ENCODE measurements around the gene RBFOX1.

The RBFOX1 gene

DNA sequence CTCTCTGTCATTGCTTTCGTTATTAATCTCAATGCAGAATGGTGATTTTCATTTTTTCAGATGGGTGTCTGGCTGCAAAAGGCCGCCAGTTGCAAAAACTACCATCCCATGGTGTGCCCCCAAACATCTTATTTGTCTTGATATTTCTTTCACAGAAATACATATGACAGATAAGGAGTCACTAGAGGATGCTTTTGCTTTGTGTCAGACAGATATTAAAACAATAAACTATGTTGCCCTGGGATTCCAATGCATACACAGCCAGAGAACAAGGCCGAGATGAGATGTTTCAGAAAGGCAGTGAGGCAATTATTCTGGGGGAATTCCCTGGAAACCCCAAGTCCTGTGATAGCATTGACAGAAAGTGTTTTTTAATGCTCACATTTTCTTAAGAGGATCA, 307.7 kb downstream of the RBFOX1 start:
- FAIRE-seq (no peak), DNase-seq (ENCODE audit: insufficient read length, low spot score) (no peak)

DNA sequence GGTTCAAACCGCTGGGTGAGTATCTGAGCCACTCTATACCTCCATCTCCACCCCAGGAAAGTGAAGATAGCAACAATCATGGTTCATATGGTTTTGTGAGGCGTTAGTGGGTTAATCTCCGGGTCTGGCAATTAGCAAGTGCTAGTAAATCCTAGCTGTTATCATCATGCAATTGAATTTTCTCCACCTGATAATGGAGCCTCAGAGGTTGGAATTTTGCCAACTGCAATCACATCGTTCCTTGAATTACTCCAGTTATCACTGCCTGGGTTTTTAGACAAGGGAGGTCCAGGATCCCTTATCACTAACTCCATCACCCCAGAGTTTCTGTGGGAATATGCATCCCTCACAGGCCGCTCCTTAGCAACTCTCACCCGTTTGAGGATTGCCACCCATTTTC, 311.5 kb downstream of the RBFOX1 start:
- FAIRE-seq = no peak
- DNase-seq (ENCODE audit: insufficient read length, low spot score) = no peak

DNA sequence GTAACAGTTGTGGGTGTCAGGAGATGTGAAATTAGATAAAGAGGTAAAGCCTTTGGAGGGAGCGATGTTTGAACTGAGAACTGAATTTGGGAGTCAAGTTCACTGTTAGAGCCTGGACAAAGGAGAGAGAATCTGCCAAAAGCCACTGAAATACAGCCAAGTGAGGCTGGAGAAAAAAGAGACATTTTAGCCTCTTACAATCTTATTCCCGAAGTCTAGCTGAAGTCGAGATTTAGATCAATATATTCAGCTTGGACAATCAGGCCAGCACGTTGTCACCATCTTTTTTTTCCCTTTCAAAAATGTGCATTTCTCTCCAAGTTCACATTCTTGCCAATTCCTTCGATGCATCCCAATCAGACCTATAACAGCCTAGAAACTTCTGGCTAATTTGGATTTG, 312.2 kb downstream of the RBFOX1 start:
- no peak for DNase-seq (ENCODE audit: insufficient read length, low spot score)
- FAIRE-seq = no peak

DNA sequence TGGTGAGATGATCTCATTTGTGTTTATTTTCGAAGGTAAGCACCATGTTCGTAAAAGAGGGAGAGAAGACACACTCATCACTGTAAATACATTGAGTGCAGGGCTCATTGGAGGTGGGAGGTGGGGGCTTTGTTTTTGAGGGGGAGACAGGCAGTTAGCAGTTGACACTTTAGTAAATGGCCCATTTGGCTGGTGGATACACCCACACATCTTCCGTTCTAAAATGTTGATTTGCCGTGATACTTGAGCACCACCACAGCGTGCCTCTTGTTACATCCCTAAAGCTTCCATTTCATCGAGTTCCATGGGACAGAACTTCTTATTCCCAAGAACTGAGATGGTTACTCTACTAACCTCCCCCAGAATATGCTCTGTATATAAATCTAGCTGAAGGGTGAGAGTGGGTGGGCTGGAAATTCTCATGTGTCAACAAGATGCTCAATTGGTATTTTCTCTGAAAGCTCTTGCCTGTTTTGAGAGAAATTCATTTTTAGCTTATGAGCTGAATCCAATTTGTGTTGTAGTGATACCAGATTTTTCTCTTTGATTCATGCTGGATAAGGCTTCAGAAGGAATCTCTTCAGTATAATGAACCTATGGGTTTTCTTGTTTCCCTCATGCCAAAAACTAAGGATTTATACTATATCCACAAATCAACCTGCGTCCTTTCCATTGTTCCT, 314.3 kb downstream of the RBFOX1 start:
- no peak for FAIRE-seq

DNA sequence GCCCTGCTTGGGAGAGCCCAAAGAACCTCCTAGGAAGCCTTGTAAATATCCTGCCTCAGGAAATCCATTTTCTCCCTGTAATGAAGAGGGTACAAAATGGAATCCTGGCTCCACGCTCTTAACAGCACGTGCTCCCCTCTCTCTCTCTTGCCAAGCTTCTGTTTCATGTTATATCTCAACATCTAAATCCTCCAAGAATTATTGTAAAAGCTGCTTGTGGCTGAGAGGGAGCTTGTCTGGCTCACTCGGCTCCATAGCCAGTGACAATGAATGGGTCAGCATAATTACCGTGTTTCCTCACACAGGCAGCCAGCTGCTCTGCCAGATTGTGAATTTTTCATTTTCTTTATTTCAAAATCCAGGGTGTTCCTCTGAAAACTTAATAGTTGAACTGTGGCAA, 317.8 kb downstream of the RBFOX1 start:
- DNase-seq (ENCODE audit: insufficient read length, low spot score) = no peak
- FAIRE-seq = no peak

More for the DNA sequence above, 314.3 kb downstream of the RBFOX1 start:
- DNase-seq (ENCODE audit: insufficient read length, low spot score) = no peak

DNA sequence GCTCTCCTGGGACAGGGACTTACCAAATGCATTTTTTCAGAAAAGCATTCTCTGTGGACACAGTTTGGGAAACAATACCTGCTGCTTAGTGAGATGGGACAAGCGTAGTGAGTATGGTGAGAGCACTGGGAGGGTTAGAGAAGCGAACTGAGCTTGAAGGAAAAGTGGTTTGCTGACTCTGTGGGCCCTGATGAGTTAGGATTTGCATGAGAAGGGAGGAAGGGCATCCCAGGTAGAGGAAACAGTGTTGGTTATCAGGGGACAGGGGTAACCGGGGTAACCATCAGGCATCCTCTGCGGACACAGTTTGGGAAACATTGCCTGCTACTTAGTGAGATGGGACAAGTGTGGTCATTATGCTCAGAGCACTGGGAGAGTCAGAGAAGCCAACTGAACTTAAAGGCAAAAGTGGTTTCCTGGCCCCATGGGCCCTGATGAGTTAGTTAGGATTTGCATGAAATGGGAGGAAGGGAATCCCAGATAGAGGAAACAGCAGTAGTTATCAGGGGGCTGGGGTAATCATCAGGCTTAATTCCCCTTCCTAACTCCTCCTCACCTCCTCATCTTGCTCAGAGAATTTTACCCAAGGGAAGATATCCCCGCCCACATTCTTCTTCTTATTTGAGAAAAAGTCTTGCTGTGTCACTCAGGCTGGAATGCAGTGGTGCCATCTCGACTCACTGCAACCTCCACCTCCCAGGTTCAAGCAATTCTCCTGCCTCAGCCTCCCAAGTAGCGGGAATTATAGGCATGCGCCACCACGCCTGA, 319.3 kb downstream of the RBFOX1 start:
- no peak for FAIRE-seq
- no peak for DNase-seq (ENCODE audit: insufficient read length, low spot score)

DNA sequence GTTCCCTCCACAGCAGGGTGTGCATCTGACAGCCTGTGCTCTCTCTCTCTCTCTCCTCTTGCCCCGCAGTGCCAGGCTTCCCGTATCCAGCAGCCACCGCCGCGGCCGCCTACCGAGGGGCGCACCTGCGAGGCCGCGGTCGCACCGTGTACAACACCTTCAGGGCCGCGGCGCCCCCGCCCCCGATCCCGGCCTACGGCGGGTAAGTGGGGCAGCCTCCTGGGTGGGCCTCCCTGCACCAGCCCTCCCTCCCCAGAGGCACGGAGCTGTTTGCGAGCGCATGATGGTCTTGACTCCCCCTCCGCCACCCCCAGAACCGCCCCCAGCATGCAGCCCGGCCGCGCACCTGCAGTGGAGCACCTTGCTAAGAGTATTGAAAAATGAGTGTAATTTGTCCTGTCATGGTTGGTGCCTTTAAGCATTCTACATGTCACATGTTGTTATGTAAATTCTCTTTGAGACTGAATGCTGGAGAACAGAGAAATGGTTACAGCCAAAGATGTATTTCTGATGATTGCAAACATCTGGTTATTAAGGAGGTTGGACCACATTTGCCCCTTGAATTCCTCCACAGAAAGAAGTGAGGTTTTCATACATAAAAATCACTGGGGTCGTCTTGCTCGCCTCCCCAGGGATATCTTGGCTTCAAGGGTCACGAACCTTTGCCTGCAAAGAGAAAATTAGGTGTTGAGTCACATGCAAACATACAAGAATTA, 321.3 kb downstream of the RBFOX1 start:
- FAIRE-seq = no peak
- DNase-seq (ENCODE audit: insufficient read length, low spot score) = no peak

DNA sequence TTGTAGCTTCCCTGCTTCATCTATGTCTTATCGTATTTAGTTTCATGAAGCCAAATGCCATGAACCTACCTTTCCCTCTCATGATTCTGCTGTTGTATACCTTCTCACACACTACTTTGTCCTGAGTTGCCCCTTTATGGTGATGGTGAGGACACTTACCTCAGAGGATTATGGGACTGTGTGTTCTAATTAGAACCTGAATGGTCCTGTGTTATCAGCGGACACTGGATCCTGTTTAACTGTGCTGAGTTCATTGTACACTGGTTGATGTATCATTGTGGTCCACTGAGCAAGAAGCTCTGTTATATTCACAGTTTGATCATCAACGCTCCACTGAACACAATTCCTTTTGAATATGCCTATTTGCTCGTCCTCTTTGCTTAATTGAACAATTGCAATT, 343.0 kb downstream of the RBFOX1 start:
- no peak for DNase-seq (ENCODE audit: insufficient read length, low spot score)
- no peak for FAIRE-seq

DNA sequence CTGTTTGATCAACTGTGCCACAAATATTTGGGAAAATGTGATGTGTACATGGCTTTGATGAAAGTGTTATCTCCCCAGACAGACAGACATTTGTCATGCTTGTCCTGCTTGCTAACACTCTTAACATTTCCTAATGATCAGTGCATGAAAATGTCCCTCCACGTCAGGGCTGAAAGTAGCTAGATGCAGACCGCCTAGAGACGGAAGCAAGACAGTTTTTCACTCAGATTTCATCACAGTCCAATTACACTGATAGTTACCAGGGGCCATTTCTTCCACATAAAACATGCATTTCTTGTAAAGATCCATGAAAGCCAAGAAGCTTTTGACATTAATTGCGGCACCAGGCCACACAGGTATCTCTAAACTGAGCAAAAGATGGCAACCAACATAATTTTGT, 347.7 kb downstream of the RBFOX1 start:
- DNase-seq (ENCODE audit: insufficient read length, low spot score) (no peak), FAIRE-seq (no peak)

DNA sequence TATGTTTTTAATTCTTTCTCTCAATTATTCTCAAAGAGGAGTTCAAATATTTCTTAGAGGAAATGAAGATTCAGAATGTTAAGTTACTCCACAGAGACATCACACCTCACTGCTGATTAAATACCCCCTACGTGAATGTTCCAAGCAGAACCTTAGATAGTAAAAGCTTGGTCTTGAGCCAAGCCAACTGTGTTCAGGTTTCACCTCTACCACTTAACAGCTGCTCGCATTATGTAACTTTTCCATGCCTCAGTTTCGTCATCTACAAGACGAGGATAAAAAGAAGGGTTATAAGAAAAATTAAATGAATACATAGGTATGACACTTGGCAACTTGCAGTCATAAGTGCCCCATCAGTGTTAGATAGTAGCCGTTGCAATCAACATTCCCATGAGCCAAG, 356.2 kb downstream of the RBFOX1 start:
- DNase-seq (ENCODE audit: insufficient read length, low spot score) = no peak
- FAIRE-seq = no peak

DNA sequence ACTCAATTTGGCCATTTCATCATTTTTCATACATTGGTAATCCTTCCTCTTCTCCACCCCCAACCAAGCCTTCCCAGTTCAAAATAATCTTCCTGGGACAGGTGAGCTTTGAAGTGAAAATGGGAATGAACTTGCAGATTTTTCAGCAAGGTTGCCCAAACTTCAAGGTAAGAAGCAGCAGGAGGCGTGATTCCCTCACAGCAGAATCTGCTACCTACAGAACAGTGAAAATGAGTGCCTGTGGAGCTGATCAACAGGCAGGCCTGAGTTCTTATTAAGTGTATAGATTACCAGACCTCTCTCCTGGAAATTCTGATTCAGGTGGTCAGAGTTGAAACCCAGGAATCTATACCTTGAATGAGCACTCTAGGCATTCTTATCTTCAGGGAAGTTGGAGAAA, 356.6 kb downstream of the RBFOX1 start:
- FAIRE-seq = no peak
- DNase-seq (ENCODE audit: insufficient read length, low spot score) = no peak

DNA sequence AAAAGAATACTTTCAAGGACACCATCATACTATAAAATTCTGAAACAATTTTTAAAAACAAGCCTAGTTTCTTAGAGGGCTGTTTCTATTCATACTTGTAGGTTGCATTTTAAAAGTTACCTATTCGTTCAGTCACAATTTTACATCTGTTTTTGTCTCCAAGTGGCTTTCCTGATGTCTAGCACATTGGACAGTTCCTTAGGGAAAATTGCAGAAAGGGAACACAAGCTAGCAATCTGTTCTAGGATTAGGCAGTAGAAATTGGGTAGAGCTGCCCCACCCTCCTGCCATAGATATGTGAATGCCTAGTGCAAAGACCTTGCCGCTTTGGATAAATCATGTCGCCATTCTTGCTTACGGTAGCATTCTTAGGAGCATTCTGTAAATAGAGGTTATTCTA, 358.9 kb downstream of the RBFOX1 start:
- FAIRE-seq = no peak
- no peak for DNase-seq (ENCODE audit: insufficient read length, low spot score)

DNA sequence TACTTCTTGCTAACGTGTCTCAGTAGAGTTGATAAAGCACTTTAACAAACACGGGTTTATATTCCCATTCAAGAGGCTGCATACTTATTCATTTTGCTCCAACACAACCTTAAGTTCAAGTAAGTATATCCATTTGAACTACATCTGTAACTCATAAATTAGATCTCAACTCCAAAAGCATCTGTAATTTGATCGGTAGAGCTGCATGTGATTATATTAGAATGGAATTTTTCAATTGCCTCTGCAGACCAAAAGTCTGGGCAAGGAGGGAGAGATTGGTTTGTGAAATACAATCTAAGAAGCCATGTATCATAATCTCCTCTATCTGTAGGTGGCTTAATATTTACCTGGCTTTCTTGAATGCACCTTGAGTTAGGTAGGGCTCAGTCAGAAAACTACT, 371.0 kb downstream of the RBFOX1 start:
- FAIRE-seq = no peak
- DNase-seq (ENCODE audit: insufficient read length, low spot score) = no peak

DNA sequence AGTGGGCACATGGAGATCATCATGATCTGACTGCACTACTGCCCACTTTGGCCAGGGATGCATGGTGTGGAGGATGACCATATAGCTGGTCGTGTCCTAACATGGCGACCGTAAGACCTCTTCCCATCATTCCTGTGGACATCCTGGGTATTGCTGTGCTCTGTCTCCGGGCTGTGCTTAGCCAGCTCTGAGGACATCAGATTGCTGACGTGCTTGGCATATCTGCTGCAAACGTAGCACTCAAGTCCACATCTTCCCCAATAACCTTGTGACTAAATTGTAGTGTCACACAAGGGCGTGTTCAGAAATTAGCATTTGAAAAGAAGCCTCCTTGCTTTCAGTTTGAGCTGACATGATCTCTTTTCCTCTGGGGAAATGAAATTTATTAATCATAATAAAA, 373.2 kb downstream of the RBFOX1 start:
- FAIRE-seq = no peak
- DNase-seq (ENCODE audit: insufficient read length, low spot score) = no peak

DNA sequence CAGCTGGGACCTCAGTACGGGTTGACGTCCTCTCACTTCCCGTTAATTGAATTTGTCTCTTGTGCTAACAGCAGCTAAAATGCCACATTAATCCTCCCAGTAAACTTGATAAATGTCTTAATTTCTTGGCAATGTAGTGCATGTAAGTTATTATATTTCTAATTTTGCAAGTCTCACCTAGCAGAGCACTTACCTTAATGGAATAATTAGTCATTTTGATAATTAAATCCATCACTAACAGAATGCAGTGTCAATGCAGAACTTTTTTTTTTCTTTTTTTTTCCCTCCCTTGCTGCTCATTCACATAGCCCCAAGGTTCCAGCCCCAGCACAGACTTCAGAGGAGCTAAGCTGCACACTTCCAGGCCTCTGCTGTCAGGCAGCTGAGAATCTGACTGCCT, 376.5 kb downstream of the RBFOX1 start:
- DNase-seq (ENCODE audit: insufficient read length, low spot score) = no peak
- FAIRE-seq = no peak

DNA sequence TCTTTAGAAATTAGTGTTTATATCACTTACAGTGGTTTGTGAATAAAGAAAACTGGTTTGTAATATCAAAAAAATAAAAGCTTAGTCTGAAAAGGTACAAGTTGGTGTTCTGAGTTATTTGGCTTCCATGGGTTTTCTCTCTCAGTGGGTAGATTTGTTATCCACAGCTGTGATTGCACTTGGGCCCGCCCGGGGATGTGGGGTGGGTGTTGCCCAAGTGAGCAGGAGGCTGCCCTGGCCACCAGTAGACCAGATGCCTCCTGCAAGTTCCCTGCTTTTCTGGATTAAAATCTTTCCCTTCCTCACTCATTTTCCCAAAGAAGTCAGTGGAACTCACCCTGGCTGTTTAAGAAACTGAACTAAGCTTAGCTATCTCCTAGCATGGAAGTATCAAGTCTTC, 380.6 kb downstream of the RBFOX1 start:
- DNase-seq (ENCODE audit: insufficient read length, low spot score) (no peak), FAIRE-seq (no peak)

DNA sequence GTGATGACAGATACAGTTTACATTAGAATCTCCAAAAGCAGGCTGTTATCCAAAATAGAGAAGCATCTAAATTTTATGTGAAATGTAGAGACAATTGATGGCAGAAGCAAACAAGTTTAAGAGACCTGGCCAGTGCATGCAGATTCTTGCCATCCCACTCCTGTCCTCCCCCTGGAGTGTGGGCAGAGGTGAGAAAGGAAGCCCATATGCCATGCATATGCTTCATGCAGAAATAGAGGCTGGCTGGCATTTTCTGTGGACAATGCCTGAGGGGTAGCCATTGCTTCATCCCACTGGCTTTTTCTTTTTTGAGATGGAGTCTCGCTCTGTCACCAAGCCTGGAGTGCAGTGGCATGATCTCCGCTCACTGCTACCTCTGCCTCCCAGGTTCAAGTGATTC, 382.1 kb downstream of the RBFOX1 start:
- FAIRE-seq (no peak), DNase-seq (ENCODE audit: insufficient read length, low spot score) (no peak)

DNA sequence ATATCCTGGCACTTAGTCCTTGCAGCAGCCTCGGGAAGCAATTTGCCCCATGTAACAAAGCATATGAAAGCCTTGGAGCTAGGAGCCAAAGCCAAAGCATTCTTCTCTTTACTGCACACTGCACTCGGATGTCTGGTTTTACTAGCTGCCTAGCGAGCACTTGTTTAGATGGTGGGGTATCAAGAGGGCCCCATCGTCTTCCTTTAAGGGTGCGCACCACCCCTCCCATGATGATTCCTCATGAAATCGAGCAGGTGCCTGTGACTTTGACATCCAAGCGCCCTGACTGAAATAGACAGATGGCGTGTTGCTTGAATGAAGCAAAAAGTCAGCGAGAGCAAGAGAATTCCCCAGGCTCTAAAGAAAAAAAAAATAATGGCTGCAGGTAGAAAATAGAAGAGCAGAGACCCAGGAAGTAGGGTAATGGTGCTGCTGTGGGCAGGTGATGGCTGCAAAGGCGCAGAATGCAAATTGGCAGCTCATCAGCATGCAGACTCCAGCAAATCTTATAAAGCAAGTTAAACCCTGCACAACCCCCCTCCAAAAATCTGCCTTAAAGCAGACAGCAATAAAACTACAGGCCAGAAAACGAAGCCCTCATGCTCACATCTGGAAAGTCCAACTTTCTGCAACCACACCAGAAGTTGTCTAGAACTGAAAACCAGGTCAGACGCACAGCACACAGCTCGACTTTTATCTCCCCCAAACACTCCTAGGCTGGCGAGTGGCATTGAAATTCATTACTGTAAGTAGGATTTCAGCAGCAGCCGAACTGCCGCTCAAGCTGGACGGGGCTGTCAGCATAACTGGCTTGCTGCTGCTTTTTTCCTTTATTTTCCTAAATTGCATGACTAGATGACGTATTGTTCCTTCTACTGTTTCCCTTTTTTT, 384.3 kb downstream of the RBFOX1 start:
- FAIRE-seq = no peak
- DNase-seq (ENCODE audit: insufficient read length, low spot score) = no peak

DNA sequence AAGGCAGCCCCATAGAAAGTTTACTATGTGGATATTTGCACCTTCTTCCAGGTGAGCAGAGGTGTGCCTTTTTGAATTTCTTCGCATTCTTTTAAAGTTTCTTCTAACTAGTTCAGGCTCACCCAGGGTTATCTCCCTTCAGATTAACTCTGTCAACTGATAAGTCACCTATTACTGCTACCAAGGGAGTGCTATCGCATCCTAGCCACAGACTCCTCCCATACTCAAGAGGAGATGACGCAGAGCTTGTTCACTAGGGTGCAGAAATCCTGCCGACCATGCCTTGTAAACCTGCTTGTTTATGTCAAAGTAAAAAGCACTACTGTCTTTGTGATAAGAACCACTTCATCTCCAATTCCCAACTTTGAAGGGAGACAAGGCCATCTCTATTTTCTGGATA, 390.1 kb downstream of the RBFOX1 start:
- no peak for FAIRE-seq

DNA sequence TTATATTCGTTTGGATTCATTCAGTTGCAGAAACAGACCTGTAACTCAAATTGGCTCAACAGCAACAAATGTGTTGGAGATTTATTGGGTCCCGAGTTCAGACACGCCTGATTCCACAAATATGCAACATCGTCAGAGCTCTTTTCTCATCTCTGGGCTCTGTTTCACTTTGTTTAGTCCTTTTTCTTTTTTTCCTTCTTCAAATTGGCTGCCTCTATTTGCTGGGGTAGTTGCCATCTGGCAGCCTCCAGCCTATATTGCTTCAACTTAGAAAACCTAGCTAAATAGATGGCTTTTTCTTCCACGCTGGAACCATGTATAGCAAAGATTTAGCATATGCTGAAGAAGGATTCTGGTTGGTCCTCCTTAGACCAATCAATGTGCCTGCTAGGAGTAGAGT, 398.5 kb downstream of the RBFOX1 start:
- FAIRE-seq (no peak), DNase-seq (ENCODE audit: insufficient read length, low spot score) (no peak)

More for the DNA sequence above, 390.1 kb downstream of the RBFOX1 start:
- no peak for DNase-seq (ENCODE audit: insufficient read length, low spot score)

DNA sequence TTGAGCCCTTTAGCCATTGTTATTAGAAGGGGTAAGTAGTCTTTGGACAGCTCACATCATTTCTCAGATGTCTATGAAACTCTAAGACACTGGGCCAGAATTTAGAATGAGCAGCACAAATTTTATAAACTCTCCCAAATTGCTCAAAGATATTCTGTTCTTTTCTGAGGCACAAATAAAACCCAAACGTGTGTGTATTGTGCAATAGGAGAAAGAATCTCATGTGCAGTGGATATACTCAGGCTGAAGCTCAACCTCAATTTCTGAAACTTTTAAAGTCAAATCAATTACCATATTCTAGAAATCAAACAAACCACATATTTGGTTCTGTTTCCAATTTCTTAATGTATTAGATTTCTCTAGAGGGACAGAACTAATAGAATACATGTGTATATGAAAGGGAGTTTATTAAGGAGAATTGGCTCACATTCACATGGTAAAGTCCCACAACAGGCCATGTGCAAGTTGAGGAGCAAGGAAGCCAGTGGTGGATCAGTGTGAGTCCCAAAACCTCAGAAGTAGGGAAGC, 403.6 kb downstream of the RBFOX1 start:
- no peak for FAIRE-seq
- DNase-seq (ENCODE audit: insufficient read length, low spot score) = no peak

All from GM19239 (cell line).